GM12891 (cell line): ENCODE data around the gene HTR4.

Experiments used
- POLR2A ChIP-seq: IDR thresholded peaks from 2 replicates; pipeline ENCODE4 v1.6.1; 2011; ENCODE audit warnings: low read depth, low read length, control low read depth
- POLR2AphosphoS5 ChIP-seq: IDR thresholded peaks from 2 replicates; pipeline ENCODE4 v1.6.1; 2011; ENCODE audit warnings: low read depth, low read length, control low read depth
- POU2F2 ChIP-seq: IDR thresholded peaks from 2 replicates; pipeline ENCODE4 v1.6.1; 2011; ENCODE audit warnings: low read depth, mild to moderate bottlenecking, control low read depth, low read length, moderate library complexity
- SPI1 ChIP-seq: IDR thresholded peaks from 2 replicates; pipeline ENCODE4 v1.6.1; 2011; ENCODE audit warnings: low read depth, low read length, control low read depth

DNA sequence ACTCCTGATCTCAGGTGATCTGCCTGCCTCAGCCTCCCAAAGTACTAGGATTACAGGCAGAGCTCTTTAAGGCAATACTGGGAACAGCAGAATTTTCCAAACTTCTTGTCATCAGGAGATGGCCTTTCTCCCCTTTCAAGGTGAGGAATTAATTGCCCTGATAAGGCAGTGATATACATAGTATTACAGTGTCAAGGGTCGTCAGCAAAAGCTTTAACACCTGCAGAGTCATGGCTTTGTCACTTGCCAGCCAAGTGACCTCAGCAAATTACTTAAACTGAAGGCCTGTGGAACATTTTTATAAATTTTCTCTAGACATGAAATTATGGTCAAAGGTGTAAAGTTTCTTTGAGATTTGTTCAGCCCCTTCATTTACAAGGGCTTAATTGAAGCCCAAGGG, 211.1 kb downstream of the HTR4 start:
- TF ChIP-seq SPI1 (no peak), POLR2A (no peak), POLR2AphosphoS5 (no peak), POU2F2 (no peak)
